Measurements from ENCODE around the gene TTLL10. TPM values are rescaled to one million over a fixed set of nuclear protein-coding genes. Genes with fewer than 3 reads are reported as not detected.

The TTLL10 gene
- total and polyA plus RNA-seq, 2 donors, result 0.08 TPM; not detected in 1

Small RNA genes within 50 kb of the gene (small RNA-seq; reads per million reads assigned to genes)
- gene MIR200A, result 34.6 reads per million, percentile 96 among the genes with 10 or more reads in this experiment
- gene MIR200B, result 270 reads per million, percentile 98 among the genes with 10 or more reads in this experiment
- gene MIR429, result 93.3 reads per million, percentile 97 among the genes with 10 or more reads in this experiment

Other genes with a start within 250 kb of the TTLL10 start
- gene SAMD11, start 250.0 kb upstream of the TTLL10 start, total RNA-seq, result 18.1 TPM
- 23.3 TPM for gene SAMD11, start 250.0 kb upstream of the TTLL10 start, polyA plus RNA-seq
- 27.1 TPM for gene NOC2L, start 214.6 kb upstream of the TTLL10 start, total RNA-seq
- 59.5 TPM for gene NOC2L, start 214.6 kb upstream of the TTLL10 start, polyA plus RNA-seq
- gene KLHL17, start 213.3 kb upstream of the TTLL10 start, total RNA-seq, result 4.5 TPM
- 12.0 TPM for gene KLHL17, start 213.3 kb upstream of the TTLL10 start, polyA plus RNA-seq
- 1.1 TPM for gene PLEKHN1, start 207.4 kb upstream of the TTLL10 start, total RNA-seq
- 4.2 TPM for gene PLEKHN1, start 207.4 kb upstream of the TTLL10 start, polyA plus RNA-seq
- gene PERM1, start 191.8 kb upstream of the TTLL10 start, total RNA-seq, result 0.32 TPM
- 0.73 TPM for gene PERM1, start 191.8 kb upstream of the TTLL10 start, polyA plus RNA-seq
- 9.8 TPM for gene HES4, start 173.8 kb upstream of the TTLL10 start, total RNA-seq
- 38.5 TPM for gene HES4, start 173.8 kb upstream of the TTLL10 start, polyA plus RNA-seq
- 41.8 TPM for gene ISG15, start 160.4 kb upstream of the TTLL10 start, total RNA-seq
- gene ISG15, start 160.4 kb upstream of the TTLL10 start, polyA plus RNA-seq, result 75.7 TPM
- 43.3 TPM for gene AGRN, start 153.8 kb upstream of the TTLL10 start, total RNA-seq
- 38.7 TPM for gene AGRN, start 153.8 kb upstream of the TTLL10 start, polyA plus RNA-seq
- gene RNF223, start 99.6 kb upstream of the TTLL10 start, total RNA-seq, result 2.7 TPM
- gene RNF223, start 99.6 kb upstream of the TTLL10 start, polyA plus RNA-seq, result 0.73 TPM
- gene C1orf159, start 57.8 kb upstream of the TTLL10 start, total RNA-seq, result 7.1 TPM
- 12.6 TPM for gene C1orf159, start 57.8 kb upstream of the TTLL10 start, polyA plus RNA-seq
- gene TNFRSF18, start 32.7 kb downstream of the TTLL10 start, total RNA-seq, result not detected
- gene TNFRSF18, start 32.7 kb downstream of the TTLL10 start, polyA plus RNA-seq, result 0.77 TPM
- gene TNFRSF4, start 40.3 kb downstream of the TTLL10 start, total RNA-seq, result 0.48 TPM
- gene TNFRSF4, start 40.3 kb downstream of the TTLL10 start, polyA plus RNA-seq, result 2.2 TPM
- gene SDF4, start 58.1 kb downstream of the TTLL10 start, total RNA-seq, result 36.7 TPM
- 176 TPM for gene SDF4, start 58.1 kb downstream of the TTLL10 start, polyA plus RNA-seq
- gene B3GALT6, start 58.4 kb downstream of the TTLL10 start, total RNA-seq, result 8.8 TPM
- 15.2 TPM for gene B3GALT6, start 58.4 kb downstream of the TTLL10 start, polyA plus RNA-seq
- 0.53 TPM for gene C1QTNF12, start 72.8 kb downstream of the TTLL10 start, total RNA-seq
- 0.99 TPM for gene C1QTNF12, start 72.8 kb downstream of the TTLL10 start, polyA plus RNA-seq
- 36.3 TPM for gene UBE2J2, start 100.0 kb downstream of the TTLL10 start, total RNA-seq
- gene UBE2J2, start 100.0 kb downstream of the TTLL10 start, polyA plus RNA-seq, result 47.0 TPM
- 2.0 TPM for gene SCNN1D, start 106.6 kb downstream of the TTLL10 start, total RNA-seq
- 2.5 TPM for gene SCNN1D, start 106.6 kb downstream of the TTLL10 start, polyA plus RNA-seq
- gene ACAP3, start 134.1 kb downstream of the TTLL10 start, total RNA-seq, result 40.2 TPM
- 51.2 TPM for gene ACAP3, start 134.1 kb downstream of the TTLL10 start, polyA plus RNA-seq
- gene PUSL1, start 134.7 kb downstream of the TTLL10 start, total RNA-seq, result 7.6 TPM
- 19.2 TPM for gene PUSL1, start 134.7 kb downstream of the TTLL10 start, polyA plus RNA-seq
- gene INTS11, start 150.8 kb downstream of the TTLL10 start, total RNA-seq, result 45.9 TPM
- gene INTS11, start 150.8 kb downstream of the TTLL10 start, polyA plus RNA-seq, result 134 TPM
- gene CPTP, start 150.9 kb downstream of the TTLL10 start, total RNA-seq, result 6.1 TPM
- 17.1 TPM for gene CPTP, start 150.9 kb downstream of the TTLL10 start, polyA plus RNA-seq
- 0.48 TPM for gene TAS1R3, start 157.4 kb downstream of the TTLL10 start, total RNA-seq
- gene TAS1R3, start 157.4 kb downstream of the TTLL10 start, polyA plus RNA-seq, result 0.11 TPM
- 26.4 TPM for gene DVL1, start 175.5 kb downstream of the TTLL10 start, total RNA-seq
- 69.0 TPM for gene DVL1, start 175.5 kb downstream of the TTLL10 start, polyA plus RNA-seq
- gene MXRA8, start 184.7 kb downstream of the TTLL10 start, total RNA-seq, result 62.7 TPM
- gene MXRA8, start 184.7 kb downstream of the TTLL10 start, polyA plus RNA-seq, result 159 TPM
- gene AURKAIP1, start 201.3 kb downstream of the TTLL10 start, total RNA-seq, result 20.7 TPM
- 158 TPM for gene AURKAIP1, start 201.3 kb downstream of the TTLL10 start, polyA plus RNA-seq
- 226 TPM for gene CCNL2, start 225.5 kb downstream of the TTLL10 start, total RNA-seq
- 146 TPM for gene CCNL2, start 225.5 kb downstream of the TTLL10 start, polyA plus RNA-seq
- 55.1 TPM for gene MRPL20, start 233.4 kb downstream of the TTLL10 start, total RNA-seq
- 183 TPM for gene MRPL20, start 233.4 kb downstream of the TTLL10 start, polyA plus RNA-seq
- gene ANKRD65, start 247.4 kb downstream of the TTLL10 start, total RNA-seq, result 5.8 TPM
- 17.7 TPM for gene ANKRD65, start 247.4 kb downstream of the TTLL10 start, polyA plus RNA-seq

All from urinary bladder (tissue), 2 donors.